KBM-7 (cell line): Measurements from ENCODE around the gene ANXA5.
"Not testable (repeated sequence)": the region's sequence is repeated elsewhere in the genome, so short reads cannot be mapped to it uniquely, and the experiment has no call there.

Source experiments
- DNase-seq: peaks from one replicate; pipeline ENCODE4 v3.0.0-alpha.2; 2015
- in situ Hi-C: fragments of 300-500 bp; cut with MboI; formaldehyde crosslinking; loops from 2 replicates; pipeline ENCODE4 v1.14.3; 2020; ENCODE audit warnings: low sequenced_read_pairs, low pct_unique_long_range_greater_than_20kb, mixed read lengths

Gene ANXA5

DNA sequence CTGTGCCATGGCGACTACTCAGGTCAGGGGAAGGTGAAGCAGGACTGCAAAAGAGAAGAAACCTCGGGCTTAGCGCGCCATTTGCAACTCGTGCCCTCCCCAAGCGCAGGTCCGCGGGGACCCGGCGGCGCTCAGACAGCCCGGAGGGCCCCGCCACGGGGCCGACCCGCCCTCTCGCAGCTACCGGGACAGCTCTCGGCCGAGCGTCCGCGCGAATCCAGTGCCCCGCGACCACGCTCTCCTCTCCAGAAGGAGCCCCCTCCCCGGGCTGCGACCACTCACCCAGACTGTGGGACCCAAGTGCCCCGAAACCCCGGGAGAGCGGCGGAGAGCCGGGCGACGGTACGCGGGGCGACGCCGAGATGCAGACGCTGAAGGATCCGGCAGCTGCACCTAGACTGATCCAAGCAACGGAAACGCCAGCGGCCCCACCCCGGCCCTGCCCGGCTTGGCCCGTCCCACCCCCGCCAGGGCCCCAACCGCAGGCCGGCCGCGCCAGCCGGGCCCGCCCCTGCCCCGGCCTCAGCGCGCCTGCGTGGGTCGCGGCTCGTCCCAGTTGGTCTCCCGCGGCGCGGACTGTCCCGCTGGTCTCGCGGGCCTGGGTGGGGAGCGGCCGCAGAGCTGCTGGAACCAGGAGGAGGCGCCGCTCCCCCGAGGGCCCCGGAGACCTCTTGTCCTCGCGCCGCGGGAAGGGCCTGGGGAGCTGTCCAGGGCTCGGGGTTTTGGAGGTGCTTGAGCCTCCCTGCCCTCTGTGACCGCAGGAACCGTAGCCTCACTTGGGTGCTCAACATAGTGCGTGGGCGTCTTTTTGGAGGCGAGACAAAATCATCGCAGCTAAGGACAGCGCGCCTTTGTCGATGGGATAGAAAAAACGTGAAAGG is at the start of gene ANXA5:
Gene ANXA5, minus strand, starts transcription at position 400 of the 881 bp plus-strand sequence. Its CDS starts 391 bp downstream, at position 9.
- in situ Hi-C loops, result no loop called here
- DNase-seq, result peak; percentile 70

GRCh38 chr4:121742794-121743193 is 46.0 kb upstream of the ANXA5 start:
- in situ Hi-C loops, result no loop called here
- DNase-seq, result no peak

- no peak for DNase-seq
- in situ Hi-C loops, result no loop called here
Measured at GRCh38 chr4:121741751-121742150, 45.0 kb upstream of the ANXA5 start.

GRCh38 chr4:121740796-121741409 is 44.1 kb upstream of the ANXA5 start:
- in situ Hi-C loops, result no loop called here

DNA sequence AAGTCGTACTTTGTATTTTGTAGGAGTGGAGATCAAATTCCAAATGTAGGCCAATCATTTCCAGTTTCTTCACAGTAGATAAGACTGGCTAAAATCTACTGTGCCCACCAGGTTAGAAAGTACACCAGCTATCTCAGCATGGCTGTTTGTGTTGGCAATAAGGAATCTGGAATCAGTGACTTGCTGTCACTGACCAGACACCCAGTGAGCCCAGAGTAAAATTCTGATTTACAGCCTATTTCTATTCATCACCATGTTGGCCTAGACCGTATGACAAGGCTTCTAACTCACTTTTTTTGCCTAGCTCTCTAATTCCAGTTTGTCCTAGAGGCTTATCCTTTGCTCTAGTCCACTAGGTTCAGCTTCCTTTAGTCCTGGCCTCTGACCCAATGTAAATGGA is 42.8 kb upstream of the ANXA5 start:
- no peak for DNase-seq
- in situ Hi-C loops, result no loop called here

More at GRCh38 chr4:121740796-121741409, 44.1 kb upstream of the ANXA5 start:
- DNase-seq, result no peak

DNA sequence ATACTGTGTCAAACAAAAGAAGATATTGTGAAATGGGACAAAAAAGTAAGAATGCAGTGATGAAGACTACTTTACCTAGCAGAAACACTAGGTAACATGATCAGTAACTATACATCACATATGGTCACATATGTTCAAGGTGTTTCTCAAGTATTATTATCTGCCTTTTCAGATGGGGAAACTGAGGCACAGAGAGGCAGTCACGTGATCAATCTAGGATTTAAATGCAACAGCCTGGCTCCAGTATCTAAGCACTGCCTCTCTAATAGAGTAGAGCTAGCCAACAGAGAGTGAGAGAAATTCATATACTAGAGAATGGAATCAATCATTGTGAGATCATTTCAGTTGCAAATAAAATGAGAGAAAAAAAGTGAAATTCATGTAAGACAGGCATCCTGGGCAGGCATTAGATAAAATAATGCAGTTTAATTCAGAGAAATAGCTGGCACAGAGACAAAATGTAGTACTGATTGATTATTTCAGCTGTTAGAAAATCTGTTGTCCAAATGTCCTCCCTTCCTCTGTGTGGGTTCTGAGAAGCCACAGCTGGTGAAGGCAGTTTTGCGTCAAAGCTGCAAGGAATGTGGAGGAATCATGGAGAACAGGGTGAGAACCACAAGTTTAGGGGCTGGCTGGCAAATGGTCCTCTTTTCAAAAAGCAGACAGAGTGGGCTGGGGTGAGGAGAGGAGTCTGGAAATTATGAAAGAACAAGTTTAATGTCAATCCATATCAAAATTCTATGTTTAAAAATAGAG is 42.2 kb upstream of the ANXA5 start:
- DNase-seq, result no peak
- in situ Hi-C loops, result no loop called here

- in situ Hi-C loops, result no loop called here
- DNase-seq, result no peak
Measured at GRCh38 chr4:121737846-121738554, 41.2 kb upstream of the ANXA5 start.

- in situ Hi-C loops, result no loop called here
- DNase-seq, result peak; percentile 42
Measured at GRCh38 chr4:121736735-121737351, 40.1 kb upstream of the ANXA5 start.

DNA sequence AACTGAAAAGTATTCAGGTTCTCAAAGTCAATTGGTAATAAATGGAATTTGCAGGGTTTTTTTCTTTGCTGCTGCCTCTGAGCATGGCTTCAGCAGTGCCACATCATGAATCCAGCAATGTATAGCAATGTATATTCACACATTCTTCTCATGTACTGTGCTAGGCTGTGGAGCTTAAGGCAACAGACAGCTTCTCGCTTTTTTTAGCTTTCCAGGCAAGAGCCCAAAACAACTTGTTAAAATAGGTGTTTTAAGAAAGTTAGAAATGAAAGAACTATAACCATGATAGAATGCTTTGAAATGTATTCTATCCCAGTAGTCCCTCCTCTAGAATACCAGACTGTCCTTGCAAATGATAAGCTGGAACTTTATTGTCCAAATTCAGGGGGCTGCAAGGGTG is 37.8 kb upstream of the ANXA5 start:
- DNase-seq, result no peak
- in situ Hi-C loops, result no loop called here

GRCh38 chr4:121733942-121734341 is 37.2 kb upstream of the ANXA5 start:
- in situ Hi-C loops, result no loop called here
- no peak for DNase-seq

DNA sequence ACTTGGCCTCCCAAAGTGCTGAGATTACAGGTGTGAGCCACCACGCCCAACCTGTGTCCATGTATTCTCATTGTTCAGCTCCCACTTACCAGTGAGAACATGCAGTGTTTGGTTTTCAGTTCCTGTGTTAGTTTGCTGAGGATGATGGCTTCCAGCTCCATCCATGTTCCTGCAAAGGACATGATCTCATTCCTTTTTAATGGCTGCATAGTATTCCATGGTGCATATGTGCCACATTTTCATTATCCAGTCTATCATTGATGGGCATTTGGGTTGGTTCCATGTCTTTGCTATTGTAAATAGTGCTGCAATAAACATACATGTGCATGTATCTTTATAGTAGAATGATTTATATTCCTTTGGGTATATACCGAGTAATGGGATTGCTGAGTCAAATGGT is 33.0 kb upstream of the ANXA5 start:
- DNase-seq, in situ Hi-C loops: not testable (repeated sequence)

GRCh38 chr4:121728798-121729226 is 32.0 kb upstream of the ANXA5 start:
- no peak for DNase-seq
- in situ Hi-C loops, result no loop called here

GRCh38 chr4:121728066-121728465 is 31.3 kb upstream of the ANXA5 start:
- in situ Hi-C loops, result no loop called here
- no peak for DNase-seq

DNA sequence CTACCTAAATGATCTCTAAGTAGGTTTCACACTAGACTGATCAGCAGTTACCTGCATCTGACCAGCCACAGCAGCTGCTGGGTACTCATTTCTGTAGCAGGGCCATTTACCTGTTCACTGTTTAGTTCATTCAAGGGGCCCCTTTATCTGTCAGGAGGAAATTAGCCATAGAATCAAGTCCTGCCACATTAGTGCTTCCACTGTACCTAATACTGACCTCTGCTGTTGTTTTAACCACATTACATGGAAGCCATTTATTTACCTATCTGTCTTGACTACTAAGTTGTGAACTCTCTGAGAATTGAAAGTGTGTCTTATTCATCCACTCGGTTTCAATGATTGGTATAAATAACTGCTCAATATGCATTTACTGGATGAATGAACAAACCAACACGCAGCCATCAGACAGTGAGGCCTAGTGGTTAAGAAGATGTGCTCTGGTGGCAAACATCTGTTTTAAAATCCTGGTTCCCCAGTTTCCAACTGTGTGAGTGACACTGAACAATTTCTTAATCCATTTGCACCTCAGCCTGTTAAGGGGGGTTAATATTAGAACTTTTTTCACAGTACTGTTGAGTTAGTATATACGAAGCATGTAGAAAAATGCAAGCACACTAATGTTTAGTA is 30.0 kb upstream of the ANXA5 start:
- DNase-seq, result peak; percentile 66
- in situ Hi-C loops, result no loop called here

GRCh38 chr4:121724671-121725070 is 27.9 kb upstream of the ANXA5 start:
- no peak for DNase-seq
- in situ Hi-C loops, result no loop called here

DNA sequence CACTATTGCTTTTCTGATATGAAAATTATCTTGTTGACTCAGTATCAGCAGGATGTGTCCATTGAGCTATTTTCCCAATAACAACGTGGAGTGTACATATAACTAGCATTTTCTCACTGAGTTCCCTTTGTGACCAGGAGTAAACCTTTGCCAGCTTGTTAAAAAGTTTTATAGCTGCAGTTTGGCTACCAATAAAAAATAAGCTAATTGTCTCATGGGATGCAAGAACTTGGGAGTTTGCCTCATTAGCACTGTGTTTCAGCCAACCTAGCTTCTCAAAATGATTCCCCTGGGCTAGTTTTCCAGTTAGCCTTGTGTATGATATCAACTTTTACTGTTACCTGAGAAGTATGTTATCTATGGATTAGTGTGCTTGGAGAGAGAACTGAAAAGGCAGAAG is 24.9 kb upstream of the ANXA5 start:
- in situ Hi-C loops, result no loop called here
- DNase-seq, result no peak

DNA sequence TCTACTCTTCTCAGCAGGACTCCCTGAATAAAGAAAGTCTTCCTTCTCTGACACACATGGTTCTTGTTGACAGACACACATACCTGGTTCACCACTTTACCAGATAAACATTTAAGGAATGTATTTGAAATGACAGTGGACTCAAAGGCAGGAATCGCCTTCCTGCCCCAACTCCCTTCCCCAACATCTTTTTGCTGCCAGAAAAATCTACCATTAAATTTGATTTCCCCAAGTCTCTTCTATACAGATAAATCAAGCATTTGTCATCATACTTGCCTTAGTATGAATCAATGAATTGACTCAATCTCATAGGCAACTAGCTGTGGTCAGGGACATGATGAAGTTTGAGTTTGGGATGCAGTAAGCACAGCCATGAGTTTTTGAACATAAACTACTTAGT is 23.3 kb upstream of the ANXA5 start:
- in situ Hi-C loops, result no loop called here
- DNase-seq, result no peak

GRCh38 chr4:121717680-121718237 is 21.0 kb upstream of the ANXA5 start:
- no peak for DNase-seq
- in situ Hi-C loops, result no loop called here
